Spleen (tissue), 11 donors: Measurements from ENCODE around the gene UBAP2L. TPM values are rescaled to one million over a fixed set of nuclear protein-coding genes. Genes with fewer than 3 reads are reported as not detected.
A peak's percentile ranks its signal among the peaks of the same experiment; 100 is the strongest.
"Not testable (repeated sequence)": the region's sequence is repeated elsewhere in the genome, so short reads cannot be mapped to it uniquely, and the experiment has no call there.

ENCODE experiments used
- DNase-seq: peaks from one replicate; pipeline ENCODE4 v3.0.0-alpha.2; 2020
- H3K27ac ChIP-seq, 8 donors: fragments of 200-600 bp; sonication (generic) in 7 of 8; 1 replicate in 4 of 8; 2 replicates in 4 of 8; pipeline versions ENCODE4 v1.5.0 to v1.8.0; 2016 to 2021; ENCODE audit warnings: inconsistent platforms in 4 of 8, mild to moderate bottlenecking in 4 of 8, moderate library complexity in 1 of 8
- H3K27me3 ChIP-seq, 7 donors: fragments of 200-600 bp; sonication (generic) in 6 of 7; replicated peaks in 1 of 7; 1 replicate in 4 of 7; 2 replicates in 3 of 7; pipeline versions ENCODE4 v1.5.0 to v1.8.0; 2016 to 2021; ENCODE audit warnings: inconsistent platforms in 3 of 7, mild to moderate bottlenecking in 1 of 7
- H3K36me3 ChIP-seq, 6 donors: fragments of 200-600 bp; sonication (generic) in 5 of 6; 1 replicate in 4 of 6; 2 replicates in 2 of 6; pipeline versions ENCODE4 v1.5.0 to v1.8.0; 2016 to 2021; ENCODE audit warnings: inconsistent platforms in 2 of 6
- H3K4me1 ChIP-seq, 6 donors: fragments of 200-600 bp; sonication (generic) in 5 of 6; 1 replicate in 3 of 6; 2 replicates in 3 of 6; pipeline versions ENCODE4 v1.5.0 to v1.8.0; 2016 to 2021; ENCODE audit warnings: inconsistent platforms in 3 of 6
- H3K4me3 ChIP-seq, 8 donors: fragments of 200-600 bp; sonication (generic) in 7 of 8; 1 replicate in 4 of 8; 2 replicates in 4 of 8; pipeline versions ENCODE4 v1.5.0 to v1.8.0; 2016 to 2021; ENCODE audit warnings: inconsistent platforms in 4 of 8, mild to moderate bottlenecking in 4 of 8, moderate library complexity in 2 of 8
- H3K9me3 ChIP-seq, 8 donors: fragments of 200-600 bp; sonication (generic) in 7 of 8; 1 replicate in 4 of 8; 2 replicates in 4 of 8; pipeline versions ENCODE4 v1.5.0 to v1.8.0; 2016 to 2021; ENCODE audit warnings: inconsistent platforms in 4 of 8
- POLR2A ChIP-seq, 3 donors: fragments of 450-650 bp; IDR thresholded peaks; one replicate each; pipeline ENCODE4 v1.5.1; 2017; ENCODE audit warnings: antibody characterized with exemption in 3 of 3, mild to moderate bottlenecking in 1 of 3
- POLR2AphosphoS5 ChIP-seq, 3 donors: sonication (generic); formaldehyde crosslinking; IDR thresholded peaks; one replicate each; pipeline ENCODE4 v1.5.1; 2017; ENCODE audit warnings: antibody characterized with exemption in 3 of 3
- WGBS, 5 donors: extraction: QIAGEN DNeasy Blood & Tissue Kit in 3 of 5; methylation state at CpG; one replicate each; pipeline versions ENCODE4 v1.1.5 to v1.1.7; 2013 to 2018; 5-methylcytosine and 5-hydroxymethylcytosine counted together
- intact Hi-C: fragments of 100-400 bp; cut with DNase I; formaldehyde crosslinking; loops from one replicate; pipeline ENCODE4 v1.15.0; 2023; ENCODE audit warnings: low total_unique reads
- polyA plus RNA-seq, 3 donors: library from polyadenylated mRNA; stranded (reverse); fragments of 200-250 nt; gene quantifications; one replicate each; pipeline ENCODE4 v1.2.1, GENCODE V29; 2013
- total RNA-seq, 7 donors: library from RNA; depleted of rRNA in 3 of 7; stranded (reverse); fragments of >200 nt in 3 of 7; fragmentation: NEBNext Ultra II Directional in 4 of 7; extraction: Animal tissue kit (Norgen Biotek cat#: 25700) in 4 of 7; gene quantifications; one replicate each; pipeline versions ENCODE4 v1.1.0 to v1.2.1, GENCODE V29; 2016 to 2021
- TF ChIP-seq, protein P1 (sequence below), 11 experiments: fragments of 200-600 bp in 7 of 11; fragments of 450-650 bp in 4 of 11; sonication (generic) in 4 of 11; IDR thresholded peaks in 8 of 11; conservative IDR thresholded peaks in 3 of 11; 1 replicate in 7 of 11; 2 replicates in 4 of 11; pipeline versions ENCODE4 v1.4.0 to v1.8.0; 2016 to 2021; ENCODE audit warnings: antibody characterized with exemption in 11 of 11, inconsistent platforms in 4 of 11, mild to moderate bottlenecking in 1 of 11
- donor health status: healthy with polysubstance abuse.
- donor health status: DM: no; HTN: no; CAD: no; lungs with moderate emphysema.
- donor health status: DM: no; HTN: no; CAD: no.
- donor health status: Bipolar disorder and iron deficiency.
- donor health status: healthy.
- donor health status: DM: no; HTN: no; CAD: no.
- donor health status: DM: yes; HTN: yes; CAD: no.

Gene UBAP2L
- total and polyA plus RNA-seq, 10 donors, result 36.8 to 156 (median 97.2) TPM

DNA sequence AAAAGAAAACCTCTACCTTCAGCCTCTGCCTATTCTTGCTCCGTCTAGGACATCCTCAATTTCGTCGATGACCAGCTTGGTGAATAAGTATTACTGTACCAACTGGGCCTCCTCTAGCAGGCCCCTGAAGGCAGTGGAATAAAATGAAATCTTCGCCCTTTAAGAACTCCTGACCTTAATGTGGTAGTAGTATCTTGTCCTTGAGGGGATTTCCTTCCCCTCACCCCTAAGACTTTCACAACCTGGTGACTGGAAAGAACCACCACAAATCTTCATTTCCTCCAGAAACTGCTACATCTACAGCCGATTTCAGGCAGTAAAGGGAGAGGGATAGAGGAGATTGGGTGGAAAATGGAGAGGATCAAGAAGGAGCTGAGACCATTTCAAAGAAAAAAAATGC lies 50.1 kb downstream of the UBAP2L start:
- H3K4me3 ChIP-seq, result no peak overlapping the region
- peaks cover 0 to 77% (median 53%) of the 10 kb centered on the region in 6 donors for H3K36me3 ChIP-seq
- H3K9me3 ChIP-seq, result no peaks in the 10 kb centered on the region
- H3K27ac ChIP-seq, result peak overlapping the region in 4 of 8 donors; percentile 49 to 93 (median 90)
- no peaks in the 10 kb centered on the region for H3K27me3 ChIP-seq
- peaks cover 9 to 42% (median 24%) of the 10 kb centered on the region in 6 donors for H3K4me1 ChIP-seq
- intact Hi-C loops, result no loop called here
- WGBS, 5 donors, result 72 to 85% (median 76%) methylated on average over 5 of the region's 5 CpGs
- TF ChIP-seq POLR2AphosphoS5 (IDR thresholded peaks at IDR 0.05) (no peak), POLR2A (IDR thresholded peaks at IDR 0.05) (no peak)
- TF ChIP-seq, protein P1, sequence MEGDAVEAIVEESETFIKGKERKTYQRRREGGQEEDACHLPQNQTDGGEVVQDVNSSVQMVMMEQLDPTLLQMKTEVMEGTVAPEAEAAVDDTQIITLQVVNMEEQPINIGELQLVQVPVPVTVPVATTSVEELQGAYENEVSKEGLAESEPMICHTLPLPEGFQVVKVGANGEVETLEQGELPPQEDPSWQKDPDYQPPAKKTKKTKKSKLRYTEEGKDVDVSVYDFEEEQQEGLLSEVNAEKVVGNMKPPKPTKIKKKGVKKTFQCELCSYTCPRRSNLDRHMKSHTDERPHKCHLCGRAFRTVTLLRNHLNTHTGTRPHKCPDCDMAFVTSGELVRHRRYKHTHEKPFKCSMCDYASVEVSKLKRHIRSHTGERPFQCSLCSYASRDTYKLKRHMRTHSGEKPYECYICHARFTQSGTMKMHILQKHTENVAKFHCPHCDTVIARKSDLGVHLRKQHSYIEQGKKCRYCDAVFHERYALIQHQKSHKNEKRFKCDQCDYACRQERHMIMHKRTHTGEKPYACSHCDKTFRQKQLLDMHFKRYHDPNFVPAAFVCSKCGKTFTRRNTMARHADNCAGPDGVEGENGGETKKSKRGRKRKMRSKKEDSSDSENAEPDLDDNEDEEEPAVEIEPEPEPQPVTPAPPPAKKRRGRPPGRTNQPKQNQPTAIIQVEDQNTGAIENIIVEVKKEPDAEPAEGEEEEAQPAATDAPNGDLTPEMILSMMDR (IDR thresholded peaks at IDR 0.05 in 8 of 11, conservative IDR thresholded peaks at IDR 0.05 in 3 of 11), result no peak
- DNase-seq, result no peak

DNA sequence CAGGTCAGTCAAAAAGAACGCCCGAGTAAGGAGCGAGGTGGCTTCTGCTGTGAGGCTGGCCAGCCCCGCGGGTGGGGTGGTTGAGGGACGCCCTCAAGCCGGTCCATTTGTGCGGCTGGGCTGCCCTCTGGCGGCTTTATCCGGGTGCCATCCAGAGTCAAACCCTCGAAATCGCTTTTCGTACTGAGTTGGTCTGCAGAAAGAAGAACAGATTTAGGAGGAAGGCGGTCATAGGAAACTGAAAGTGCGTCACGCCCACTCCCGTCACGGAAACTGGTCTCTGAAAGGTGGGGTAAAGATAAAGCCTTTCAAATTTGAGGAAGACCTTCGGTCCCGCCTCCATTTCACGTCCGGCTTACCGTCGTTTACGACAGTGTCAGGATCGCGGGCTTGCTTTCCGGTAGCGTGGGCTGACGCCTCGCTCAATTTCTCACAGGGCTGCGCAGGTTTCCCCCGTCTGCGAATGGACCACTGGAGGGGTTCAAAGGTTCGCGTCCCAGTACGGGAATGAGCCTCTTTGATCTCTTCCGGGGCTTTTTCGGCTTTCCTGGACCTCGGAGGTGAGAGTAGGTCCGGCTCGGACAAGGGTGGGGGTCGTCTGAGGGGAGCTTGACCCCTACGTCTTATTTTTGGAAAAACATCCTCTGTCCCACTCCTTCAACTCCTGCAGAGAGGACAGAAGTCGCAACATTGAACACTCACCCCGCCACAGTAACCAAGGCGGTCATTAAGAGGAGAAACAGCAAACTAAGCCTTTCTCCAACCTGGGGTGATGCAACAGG lies 51.7 kb downstream of the UBAP2L start, which contains the start of gene HAX1:
Gene HAX1 (plus strand): TSS at position 413 of the 782 bp plus-strand sequence. CDS start 95 bp downstream, at position 508.
- peak; percentile 98 for DNase-seq
- H3K4me3 ChIP-seq, result peak within 1 kb of the TSS; percentile 58 to 89 (median 66)
- H3K27ac ChIP-seq, result peak within 1 kb of the TSS; percentile 71 to 96 (median 92)
- intact Hi-C loops, result no loop called here
- WGBS, 5 donors, result 0 to 1% (median 0%) methylated on average over 45 to 47 of the region's 47 CpGs
- peaks cover 9 to 36% (median 24%) of the 10 kb centered on the region in 6 donors for H3K4me1 ChIP-seq
- TF ChIP-seq POLR2AphosphoS5 (IDR thresholded peaks at IDR 0.05) (peak; percentile 89 to 95 (median 95)), POLR2A (IDR thresholded peaks at IDR 0.05) (peak in 2 of 3 donors; percentile 49 to 59)
- TF ChIP-seq, protein P1 (IDR thresholded peaks at IDR 0.05 in 8 of 11, conservative IDR thresholded peaks at IDR 0.05 in 3 of 11), result peak; percentile 73 to 94 (median 87)
- no peaks in the 10 kb centered on the region for H3K9me3 ChIP-seq
- no peaks in the 10 kb centered on the region for H3K27me3 ChIP-seq
- peaks cover 0 to 75% (median 50%) of the 10 kb centered on the region in 6 donors for H3K36me3 ChIP-seq

DNA sequence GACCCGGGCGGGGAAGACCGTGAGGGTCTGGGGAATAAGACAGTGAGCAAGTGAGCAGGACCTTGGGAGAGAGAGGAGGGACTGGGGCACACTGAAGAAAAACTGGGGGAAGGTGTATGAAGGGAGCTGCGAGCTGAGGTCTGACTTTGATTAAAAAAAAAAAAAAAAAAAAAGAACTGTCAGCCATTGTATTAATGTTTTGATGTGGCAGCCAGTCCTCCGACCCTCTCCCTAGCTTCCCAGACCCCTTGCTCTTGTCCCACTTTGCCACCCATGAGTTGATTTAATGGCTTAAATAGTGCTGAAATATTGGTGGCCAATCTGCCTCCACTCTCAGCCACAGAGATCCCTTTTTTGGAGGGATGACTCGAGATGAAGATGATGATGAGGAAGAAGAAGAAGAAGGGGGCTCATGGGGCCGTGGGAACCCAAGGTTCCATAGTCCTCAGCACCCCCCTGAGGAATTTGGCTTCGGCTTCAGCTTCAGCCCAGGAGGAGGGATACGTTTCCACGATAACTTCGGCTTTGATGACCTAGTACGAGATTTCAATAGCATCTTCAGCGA lies 52.3 kb downstream of the UBAP2L start:
- Histone ChIP-seq H3K4me3 (peak overlapping the region; percentile 58 to 89 (median 66)), H3K27me3 (no peaks in the 10 kb centered on the region), H3K9me3 (no peaks in the 10 kb centered on the region), H3K27ac (peak overlapping the region; percentile 71 to 96 (median 92)), H3K36me3 (peaks cover 0 to 75% (median 48%) of the 10 kb centered on the region in 6 donors), H3K4me1 (peaks cover 9 to 36% (median 24%) of the 10 kb centered on the region in 6 donors)
- TF ChIP-seq, protein P1 (IDR thresholded peaks at IDR 0.05 in 8 of 11, conservative IDR thresholded peaks at IDR 0.05 in 3 of 11), result no peak
- no peak for TF ChIP-seq POLR2AphosphoS5 (IDR thresholded peaks at IDR 0.05)
- TF ChIP-seq POLR2A (IDR thresholded peaks at IDR 0.05), result no peak
- no peak for DNase-seq
- intact Hi-C loops, result no loop called here
- 44 to 49% (median 44%) methylated on average over 13 of the region's 13 CpGs for WGBS, 5 donors

DNA sequence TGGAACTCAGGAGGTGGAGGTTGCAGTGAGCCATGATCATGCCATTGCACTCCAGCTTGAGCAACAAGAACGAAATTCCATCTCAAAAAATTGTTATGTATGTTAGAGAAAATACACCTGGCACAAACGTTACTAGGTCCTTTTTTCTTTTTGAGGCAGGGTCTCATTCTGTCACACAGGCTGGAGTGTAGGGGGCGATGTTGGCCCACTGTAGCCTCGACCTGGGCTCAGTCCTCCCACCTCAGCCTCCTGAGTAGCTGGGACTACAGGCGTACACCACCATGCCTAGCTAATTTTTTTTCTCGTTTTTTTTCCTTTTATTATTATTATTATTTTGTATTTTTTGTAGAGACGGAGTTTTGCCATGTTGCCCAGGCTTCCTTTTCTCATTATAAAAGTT lies 56.0 kb downstream of the UBAP2L start:
- intact Hi-C loops, result no loop called here
- no peak overlapping the region for H3K4me3 ChIP-seq
- DNase-seq, result no peak
- H3K4me1 ChIP-seq, result peaks cover 9 to 28% (median 19%) of the 10 kb centered on the region in 6 donors
- 86 to 91% (median 89%) methylated on average over 7 of the region's 7 CpGs for WGBS, 5 donors
- H3K9me3 ChIP-seq, result no peaks in the 10 kb centered on the region
- H3K27me3 ChIP-seq, result no peaks in the 10 kb centered on the region
- H3K36me3 ChIP-seq, result peaks cover 0 to 46% (median 23%) of the 10 kb centered on the region in 6 donors
- no peak overlapping the region for H3K27ac ChIP-seq
- TF ChIP-seq, protein P1 (IDR thresholded peaks at IDR 0.05 in 8 of 11, conservative IDR thresholded peaks at IDR 0.05 in 3 of 11), result no peak
- TF ChIP-seq POLR2A (IDR thresholded peaks at IDR 0.05), result no peak
- TF ChIP-seq POLR2AphosphoS5 (IDR thresholded peaks at IDR 0.05), result peak in 1 of 3 donors; percentile 11

DNA sequence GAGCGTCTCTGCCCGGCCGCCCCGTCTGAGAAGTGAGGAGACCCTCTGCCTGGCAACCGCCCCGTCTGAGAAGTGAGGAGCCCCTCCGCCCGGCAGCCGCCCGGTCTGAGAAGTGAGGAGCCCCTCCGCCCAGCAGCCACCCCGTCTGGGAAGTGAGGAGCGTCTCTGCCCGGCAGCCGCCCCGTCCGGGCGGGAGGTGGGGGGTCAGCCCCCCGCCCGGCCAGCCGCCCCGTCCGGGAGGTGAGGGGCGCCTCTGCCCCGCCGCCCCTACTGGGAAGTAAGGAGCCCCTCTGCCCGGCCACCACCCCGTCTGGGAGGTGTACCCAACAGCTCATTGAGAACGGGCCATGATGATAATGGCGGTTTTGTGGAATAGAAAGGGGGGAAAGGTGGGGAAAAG lies 66.8 kb downstream of the UBAP2L start:
- H3K36me3 ChIP-seq, H3K4me1 ChIP-seq, DNase-seq, H3K9me3 ChIP-seq, H3K4me3 ChIP-seq, H3K27ac ChIP-seq, intact Hi-C loops, H3K27me3 ChIP-seq: not testable (repeated sequence)
- WGBS, 5 donors, result 85 to 98% (median 95%) methylated on average over 4 to 28 of the region's 30 CpGs
